ENCODE measurements around the gene ZNF48.

ZNF48 gene

DNA sequence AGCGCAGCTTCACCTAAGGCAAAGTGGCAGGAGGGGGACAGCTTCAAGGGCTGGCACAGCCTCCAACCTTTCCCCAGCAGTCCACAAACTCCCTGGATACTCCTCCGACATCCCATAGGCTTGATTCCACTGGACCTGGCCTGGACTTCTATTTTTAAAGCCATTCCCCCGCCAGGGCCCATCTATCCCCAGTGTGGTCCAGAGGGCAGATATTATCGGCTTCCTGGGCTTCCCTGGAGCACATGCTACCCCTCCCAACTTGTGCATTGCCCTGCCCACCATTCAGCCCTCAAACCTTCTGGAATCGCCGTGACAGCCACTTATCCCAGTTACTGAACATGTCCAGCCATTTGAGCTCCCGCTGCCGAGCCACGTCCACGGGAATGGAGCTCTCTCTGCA is 30.0 kb upstream of the ZNF48 start:
- H3K4me3 ChIP-seq (ENCODE audit: low read depth, low read length): no peak overlapping the region
- H3K36me3 ChIP-seq: peaks cover 72% of the 10 kb centered on the region
- H3K9me3 ChIP-seq (ENCODE audit: severe bottlenecking): no peaks in the 10 kb centered on the region
- DNase-seq: no peak
- no peaks in the 10 kb centered on the region for H3K27me3 ChIP-seq (ENCODE audit: insufficient read depth, low read depth, severe bottlenecking)
- H3K27ac ChIP-seq: no peak overlapping the region
- TF ChIP-seq, protein P1, sequence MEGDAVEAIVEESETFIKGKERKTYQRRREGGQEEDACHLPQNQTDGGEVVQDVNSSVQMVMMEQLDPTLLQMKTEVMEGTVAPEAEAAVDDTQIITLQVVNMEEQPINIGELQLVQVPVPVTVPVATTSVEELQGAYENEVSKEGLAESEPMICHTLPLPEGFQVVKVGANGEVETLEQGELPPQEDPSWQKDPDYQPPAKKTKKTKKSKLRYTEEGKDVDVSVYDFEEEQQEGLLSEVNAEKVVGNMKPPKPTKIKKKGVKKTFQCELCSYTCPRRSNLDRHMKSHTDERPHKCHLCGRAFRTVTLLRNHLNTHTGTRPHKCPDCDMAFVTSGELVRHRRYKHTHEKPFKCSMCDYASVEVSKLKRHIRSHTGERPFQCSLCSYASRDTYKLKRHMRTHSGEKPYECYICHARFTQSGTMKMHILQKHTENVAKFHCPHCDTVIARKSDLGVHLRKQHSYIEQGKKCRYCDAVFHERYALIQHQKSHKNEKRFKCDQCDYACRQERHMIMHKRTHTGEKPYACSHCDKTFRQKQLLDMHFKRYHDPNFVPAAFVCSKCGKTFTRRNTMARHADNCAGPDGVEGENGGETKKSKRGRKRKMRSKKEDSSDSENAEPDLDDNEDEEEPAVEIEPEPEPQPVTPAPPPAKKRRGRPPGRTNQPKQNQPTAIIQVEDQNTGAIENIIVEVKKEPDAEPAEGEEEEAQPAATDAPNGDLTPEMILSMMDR (IDR thresholded peaks at IDR 0.05; ENCODE audit: low read depth, low read length): no peak

DNA sequence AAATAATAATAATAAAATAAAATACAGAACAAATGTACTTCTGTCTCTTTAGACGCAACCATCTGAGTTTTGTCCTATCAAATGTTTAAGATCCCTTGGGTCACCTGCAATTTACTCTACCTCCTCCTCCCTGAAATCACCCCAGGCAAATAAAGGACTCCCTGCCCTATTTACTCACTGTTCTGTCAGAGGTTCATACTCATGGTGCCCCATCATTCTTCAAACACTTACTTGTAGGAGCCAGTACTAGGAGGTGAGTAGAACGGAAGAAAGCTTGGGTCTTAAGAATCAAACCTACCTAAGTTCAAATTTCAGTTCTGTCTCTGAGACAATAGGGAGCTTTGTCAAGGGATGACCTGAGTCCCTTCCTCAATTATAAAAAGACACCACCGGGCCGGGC is 28.7 kb upstream of the ZNF48 start:
- no peak overlapping the region for H3K4me3 ChIP-seq (ENCODE audit: low read depth, low read length)
- TF ChIP-seq, protein P1 (IDR thresholded peaks at IDR 0.05; ENCODE audit: low read depth, low read length): no peak
- no peak for DNase-seq
- no peaks in the 10 kb centered on the region for H3K27me3 ChIP-seq (ENCODE audit: insufficient read depth, low read depth, severe bottlenecking)
- H3K36me3 ChIP-seq: peaks cover 62% of the 10 kb centered on the region
- no peak overlapping the region for H3K27ac ChIP-seq
- H3K9me3 ChIP-seq (ENCODE audit: severe bottlenecking): no peaks in the 10 kb centered on the region

DNA sequence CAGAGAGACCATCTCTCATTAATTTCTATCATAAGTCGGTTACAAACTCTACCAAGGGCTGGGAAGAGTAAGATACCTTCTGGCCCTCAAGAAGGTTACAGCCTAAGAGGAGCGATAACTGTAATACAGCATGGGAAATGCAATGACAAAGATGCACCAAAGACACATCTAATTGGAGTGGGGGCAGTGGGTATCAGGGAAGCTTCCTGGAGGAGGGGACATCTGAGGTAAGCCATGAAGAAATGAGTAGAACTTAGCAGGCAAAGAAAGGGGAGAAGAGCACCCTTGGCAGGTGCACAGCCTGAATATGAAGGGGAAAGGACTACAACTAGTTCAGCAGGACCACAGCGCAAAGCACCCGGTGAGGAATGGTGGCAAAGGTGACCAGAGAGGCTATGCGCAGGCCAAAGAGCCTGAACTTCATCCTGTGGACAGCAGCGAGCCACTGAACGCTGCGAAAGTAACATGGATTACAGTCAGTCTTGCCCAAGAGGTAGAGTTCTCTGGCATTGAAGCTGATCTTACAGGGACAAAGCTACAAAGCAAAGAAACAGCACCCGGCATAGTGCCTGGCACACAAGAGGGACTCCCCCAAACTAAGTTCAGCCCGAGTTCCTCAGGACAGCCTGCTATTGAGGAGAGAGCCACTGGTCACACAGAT is 27.7 kb upstream of the ZNF48 start:
- H3K36me3 ChIP-seq: peaks cover 55% of the 10 kb centered on the region
- TF ChIP-seq, protein P1 (IDR thresholded peaks at IDR 0.05; ENCODE audit: low read depth, low read length): no peak
- H3K27me3 ChIP-seq (ENCODE audit: insufficient read depth, low read depth, severe bottlenecking): no peaks in the 10 kb centered on the region
- no peaks in the 10 kb centered on the region for H3K9me3 ChIP-seq (ENCODE audit: severe bottlenecking)
- no peak overlapping the region for H3K27ac ChIP-seq
- H3K4me3 ChIP-seq (ENCODE audit: low read depth, low read length): no peak overlapping the region
- DNase-seq: no peak

DNA sequence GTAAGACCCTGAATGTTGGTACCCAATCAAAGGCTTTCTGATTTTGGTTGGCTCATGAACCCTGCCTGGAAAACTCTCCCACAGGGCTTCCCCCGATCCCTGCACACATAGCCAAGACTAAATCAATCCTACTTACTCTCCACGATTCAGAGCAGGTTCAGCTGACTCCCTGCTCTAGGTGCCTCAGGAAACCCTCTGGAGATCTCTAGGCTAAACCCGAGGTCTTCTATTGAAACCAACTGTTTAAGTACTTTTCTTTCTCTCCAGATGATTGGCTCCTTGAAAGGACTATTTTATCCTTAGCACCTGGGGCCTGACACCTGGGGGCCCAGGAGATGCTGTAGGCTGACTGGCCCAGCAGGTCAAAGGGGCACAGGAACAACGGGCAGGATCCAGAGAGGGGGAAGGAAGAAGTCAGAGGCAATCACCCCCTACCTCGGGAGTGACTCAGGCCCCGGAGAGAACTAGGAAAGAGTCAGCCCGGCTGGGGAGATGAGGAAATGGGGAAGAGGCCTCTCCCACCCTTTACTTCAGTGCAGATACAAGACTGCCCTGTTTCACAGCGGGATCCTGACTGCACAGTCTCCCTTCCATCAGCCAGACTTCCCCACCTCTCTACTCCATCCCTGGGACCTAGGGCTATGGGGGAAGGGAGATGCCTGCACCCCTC is 27.0 kb upstream of the ZNF48 start:
- Histone ChIP-seq H3K4me3 (ENCODE audit: low read depth, low read length) (peak overlapping the region; percentile 73), H3K27me3 (ENCODE audit: insufficient read depth, low read depth, severe bottlenecking) (no peaks in the 10 kb centered on the region), H3K27ac (no peak overlapping the region), H3K9me3 (ENCODE audit: severe bottlenecking) (no peaks in the 10 kb centered on the region), H3K36me3 (peaks cover 47% of the 10 kb centered on the region)
- TF ChIP-seq, protein P1 (IDR thresholded peaks at IDR 0.05; ENCODE audit: low read depth, low read length): no peak
- DNase-seq: no peak

- peak overlapping the region; percentile 73 for H3K4me3 ChIP-seq (ENCODE audit: low read depth, low read length)
- H3K27me3 ChIP-seq (ENCODE audit: insufficient read depth, low read depth, severe bottlenecking): no peaks in the 10 kb centered on the region
- H3K27ac ChIP-seq: no peak overlapping the region
- H3K9me3 ChIP-seq (ENCODE audit: severe bottlenecking): no peaks in the 10 kb centered on the region
- peaks cover 42% of the 10 kb centered on the region for H3K36me3 ChIP-seq
- TF ChIP-seq, protein P1 (IDR thresholded peaks at IDR 0.05; ENCODE audit: low read depth, low read length): no peak
- DNase-seq: no peak
These were observed 26.5 kb upstream of the ZNF48 start for GRCh38 chr16:30368792-30369090.
